WTC11 (cell line): ENCODE results near the gene MSH3. TPM values are rescaled to one million over a fixed set of nuclear protein-coding genes. Genes with fewer than 3 reads are reported as not detected.

Experiments used
- ATAC-seq: fragments of 200-7000 bp; cut with Tn5 transposase; 2 replicates; pipeline ENCODE4 v1.10.0; 2021; ENCODE audit warnings: mild to moderate bottlenecking, moderate library complexity
- CTCF ChIA-PET: fragments of 300-600 bp; sonication (Branson Sonifier 250); formaldehyde crosslinking; loops from one replicate; lab custom pipeline; 2021; ENCODE audit warnings: antibody characterized with exemption; lab: Charles Lee
- POLR2A ChIA-PET: fragments of 350-600 bp; sonication (Branson Sonifier 250); formaldehyde crosslinking; loops from one replicate; lab custom pipeline; 2021; ENCODE audit warnings: antibody characterized with exemption; lab: Charles Lee
- DNase-seq: peaks from one replicate; pipeline ENCODE4 v3.0.0; 2021; ENCODE audit warnings: low spot score
- H3K27ac Mint-ChIP-seq: 2 replicates; pipeline ENCODE4 v1.8.0; 2021; ENCODE audit warnings: mixed read lengths
- H3K27me3 Mint-ChIP-seq: 2 replicates; pipeline ENCODE4 v1.8.0; 2021; ENCODE audit warnings: low read depth, mild to moderate bottlenecking, moderate library complexity, mixed read lengths
- H3K36me3 Mint-ChIP-seq: 2 replicates; pipeline ENCODE4 v1.8.0; 2021; ENCODE audit warnings: mixed read lengths
- H3K4me1 Mint-ChIP-seq: 2 replicates; pipeline ENCODE4 v1.8.0; 2022; ENCODE audit warnings: mixed read lengths
- H3K4me3 Mint-ChIP-seq: 2 replicates; pipeline ENCODE4 v1.8.0; 2021; ENCODE audit warnings: mild to moderate bottlenecking, moderate library complexity, mixed read lengths
- H3K9me3 Mint-ChIP-seq: 2 replicates; pipeline ENCODE4 v1.8.0; 2021; ENCODE audit warnings: mixed read lengths
- ATF1 ChIP-seq: sonication (generic); formaldehyde crosslinking; IDR thresholded peaks from 2 replicates; pipeline ENCODE4 v1.8.1; 2023; ENCODE audit warnings: mild to moderate bottlenecking, moderate library complexity, missing genetic modification reagents
- ATF2 ChIP-seq: sonication (generic); formaldehyde crosslinking; IDR thresholded peaks from 2 replicates; pipeline ENCODE4 v1.8.1; 2022; ENCODE audit warnings: low read depth, missing genetic modification reagents, borderline replicate concordance
- ATF6 ChIP-seq: sonication (generic); formaldehyde crosslinking; IDR thresholded peaks from 2 replicates; pipeline ENCODE4 v1.8.1; 2023; ENCODE audit warnings: mild to moderate bottlenecking, missing genetic modification reagents
- CBFB ChIP-seq: sonication (generic); formaldehyde crosslinking; IDR thresholded peaks from 2 replicates; pipeline ENCODE4 v1.8.1; 2022; ENCODE audit warnings: mild to moderate bottlenecking, low read depth, missing genetic modification reagents
- ETV6 ChIP-seq: sonication (generic); formaldehyde crosslinking; IDR thresholded peaks from 2 replicates; pipeline ENCODE4 v1.8.1; 2022; ENCODE audit warnings: mild to moderate bottlenecking, missing genetic modification reagents
- FOXK1 ChIP-seq: sonication (generic); formaldehyde crosslinking; IDR thresholded peaks from 2 replicates; pipeline ENCODE4 v1.8.0; 2022; ENCODE audit warnings: mild to moderate bottlenecking, moderate library complexity, missing genetic modification reagents
- HMGXB4 ChIP-seq: sonication (generic); formaldehyde crosslinking; IDR thresholded peaks from 2 replicates; pipeline ENCODE4 v1.8.1; 2023; ENCODE audit warnings: mild to moderate bottlenecking, moderate library complexity, missing genetic modification reagents
- IRF1 ChIP-seq: sonication (generic); formaldehyde crosslinking; IDR thresholded peaks from 2 replicates; pipeline ENCODE4 v1.8.0; 2023; ENCODE audit warnings: missing genetic modification reagents
- JAZF1 ChIP-seq: fragments of 250-450 bp; sonication (Bioruptor Pico); IDR thresholded peaks from 2 replicates; pipeline ENCODE4 v1.9.0; 2021; ENCODE audit warnings: moderate library complexity, mild to moderate bottlenecking, inconsistent platforms
- NFATC4 ChIP-seq: fragments of 250-450 bp; sonication (Bioruptor Pico); IDR thresholded peaks from 2 replicates; pipeline ENCODE4 v1.9.0; 2021; ENCODE audit warnings: mild to moderate bottlenecking
- SOX15 ChIP-seq: fragments of 250-450 bp; sonication (Bioruptor Pico); IDR thresholded peaks from 2 replicates; pipeline ENCODE4 v1.9.0; 2021; ENCODE audit warnings: mild to moderate bottlenecking
- ZBTB43 ChIP-seq: sonication (generic); formaldehyde crosslinking; IDR thresholded peaks from 2 replicates; pipeline ENCODE4 v1.8.1; 2023; ENCODE audit warnings: mild to moderate bottlenecking, missing genetic modification reagents
- ZNF138 ChIP-seq: sonication (generic); formaldehyde crosslinking; conservative IDR thresholded peaks from 2 replicates; pipeline ENCODE4 v1.8.1; 2022; ENCODE audit warnings: mild to moderate bottlenecking, moderate library complexity, missing genetic modification reagents
- ZNF219 ChIP-seq: sonication (generic); formaldehyde crosslinking; IDR thresholded peaks from 2 replicates; pipeline ENCODE4 v1.8.0; 2023; ENCODE audit warnings: missing genetic modification reagents, mild to moderate bottlenecking, borderline replicate concordance
- ZNF281 ChIP-seq: sonication (generic); formaldehyde crosslinking; IDR thresholded peaks from 2 replicates; pipeline ENCODE4 v1.8.0; 2023; ENCODE audit warnings: mild to moderate bottlenecking, missing genetic modification reagents
- ZNF317 ChIP-seq: sonication (generic); formaldehyde crosslinking; IDR thresholded peaks from 2 replicates; pipeline ENCODE4 v1.8.1; 2023; ENCODE audit warnings: low read depth, mild to moderate bottlenecking, moderate library complexity, missing genetic modification reagents, borderline replicate concordance
- ZNF423 ChIP-seq: fragments of 250-450 bp; sonication (Bioruptor Pico); IDR thresholded peaks from 2 replicates; pipeline ENCODE4 v2.1.2; 2022; ENCODE audit warnings: mild to moderate bottlenecking, moderate library complexity
- total RNA-seq: library from RNA; stranded (reverse); gene quantifications from 3 replicates; pipeline ENCODE4 v1.2.3, GENCODE V29; 2021
- TF ChIP-seq, protein P1 (sequence below): sonication (generic); formaldehyde crosslinking; conservative IDR thresholded peaks from 2 replicates; pipeline ENCODE4 v1.8.1; 2022; ENCODE audit warnings: mild to moderate bottlenecking, missing genetic modification reagents
- TF ChIP-seq, protein P2 (sequence below): sonication (generic); formaldehyde crosslinking; IDR thresholded peaks from 2 replicates; pipeline ENCODE4 v1.8.0; 2022; ENCODE audit warnings: mild to moderate bottlenecking, missing genetic modification reagents
- TF ChIP-seq, protein P3 (sequence below): fragments of 250-450 bp; sonication (Bioruptor Pico); IDR thresholded peaks from 2 replicates; pipeline ENCODE4 v1.9.0; 2021; ENCODE audit warnings: mild to moderate bottlenecking

MSH3 gene
- total RNA-seq, 1 experiment from 2014 or later = 14.6 TPM

GRCh38 chr5:80705216-80705769, 50.8 kb downstream of the MSH3 start:
- Mint-ChIP-seq H3K27ac (no peak overlapping the region), H3K27me3 (no peaks in the 10 kb centered on the region), H3K9me3 (peaks cover 9% of the 10 kb centered on the region), H3K36me3 (peaks cover 11% of the 10 kb centered on the region; the same call in 1 of the 2 replicates), H3K4me1 (peaks cover 29% of the 10 kb centered on the region), H3K4me3 (no peak overlapping the region)
- ChIA-PET CTCF (interaction anchor here (1.2 kb wide), 1 partner anchor 403 kb away, joined by 3 read pairs; no protein-coding TSS in a partner anchor), POLR2A (no interaction called here)
- DNase-seq (no peak), ATAC-seq (no peak)
- no peak for TF ChIP-seq ETV6 (CRISPR knock-in tag)
- TF ChIP-seq ATF6 (CRISPR knock-in tag) = no peak
- TF ChIP-seq ZNF317 = no peak
- TF ChIP-seq ZNF423 (CRISPR knock-in tag) = no peak
- TF ChIP-seq, protein P1, sequence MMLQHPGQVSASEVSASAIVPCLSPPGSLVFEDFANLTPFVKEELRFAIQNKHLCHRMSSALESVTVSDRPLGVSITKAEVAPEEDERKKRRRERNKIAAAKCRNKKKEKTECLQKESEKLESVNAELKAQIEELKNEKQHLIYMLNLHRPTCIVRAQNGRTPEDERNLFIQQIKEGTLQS (CRISPR knock-in tag) = no peak
- no peak for TF ChIP-seq FOXK1 (CRISPR knock-in tag)
- no peak for TF ChIP-seq ZNF219 (CRISPR knock-in tag)
- TF ChIP-seq ATF2 = no peak
- no peak for TF ChIP-seq ZNF281
- TF ChIP-seq NFATC4 (CRISPR knock-in tag) = no peak
- TF ChIP-seq IRF1 = no peak
- TF ChIP-seq, protein P2, sequence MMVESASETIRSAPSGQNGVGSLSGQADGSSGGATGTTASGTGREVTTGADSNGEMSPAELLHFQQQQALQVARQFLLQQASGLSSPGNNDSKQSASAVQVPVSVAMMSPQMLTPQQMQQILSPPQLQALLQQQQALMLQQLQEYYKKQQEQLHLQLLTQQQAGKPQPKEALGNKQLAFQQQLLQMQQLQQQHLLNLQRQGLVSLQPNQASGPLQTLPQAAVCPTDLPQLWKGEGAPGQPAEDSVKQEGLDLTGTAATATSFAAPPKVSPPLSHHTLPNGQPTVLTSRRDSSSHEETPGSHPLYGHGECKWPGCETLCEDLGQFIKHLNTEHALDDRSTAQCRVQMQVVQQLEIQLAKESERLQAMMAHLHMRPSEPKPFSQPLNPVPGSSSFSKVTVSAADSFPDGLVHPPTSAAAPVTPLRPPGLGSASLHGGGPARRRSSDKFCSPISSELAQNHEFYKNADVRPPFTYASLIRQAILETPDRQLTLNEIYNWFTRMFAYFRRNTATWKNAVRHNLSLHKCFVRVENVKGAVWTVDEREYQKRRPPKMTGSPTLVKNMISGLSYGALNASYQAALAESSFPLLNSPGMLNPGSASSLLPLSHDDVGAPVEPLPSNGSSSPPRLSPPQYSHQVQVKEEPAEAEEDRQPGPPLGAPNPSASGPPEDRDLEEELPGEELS = no peak

GRCh38 chr5:80705801-80706200, 51.3 kb downstream of the MSH3 start:
- ATAC-seq = no peak
- Mint-ChIP-seq H3K27me3 (no peaks in the 10 kb centered on the region), H3K4me3 (no peak overlapping the region), H3K27ac (no peak overlapping the region), H3K36me3 (peaks cover 11% of the 10 kb centered on the region; the same call in 1 of the 2 replicates), H3K4me1 (peaks cover 25% of the 10 kb centered on the region), H3K9me3 (peaks cover 9% of the 10 kb centered on the region)
- CTCF ChIA-PET = interaction anchor here (1.2 kb wide), 1 partner anchor 403 kb away, joined by 3 read pairs; no protein-coding TSS in a partner anchor
- no peak for DNase-seq
- POLR2A ChIA-PET = no interaction called here
- TF ChIP-seq CBFB (no peak), ZNF219 (CRISPR knock-in tag) (no peak), ATF1 (CRISPR knock-in tag) (no peak), JAZF1 (CRISPR knock-in tag) (no peak), ZNF138 (no peak), HMGXB4 (CRISPR knock-in tag) (no peak), SOX15 (no peak), ZBTB43 (CRISPR knock-in tag) (no peak)
- TF ChIP-seq, protein P3, sequence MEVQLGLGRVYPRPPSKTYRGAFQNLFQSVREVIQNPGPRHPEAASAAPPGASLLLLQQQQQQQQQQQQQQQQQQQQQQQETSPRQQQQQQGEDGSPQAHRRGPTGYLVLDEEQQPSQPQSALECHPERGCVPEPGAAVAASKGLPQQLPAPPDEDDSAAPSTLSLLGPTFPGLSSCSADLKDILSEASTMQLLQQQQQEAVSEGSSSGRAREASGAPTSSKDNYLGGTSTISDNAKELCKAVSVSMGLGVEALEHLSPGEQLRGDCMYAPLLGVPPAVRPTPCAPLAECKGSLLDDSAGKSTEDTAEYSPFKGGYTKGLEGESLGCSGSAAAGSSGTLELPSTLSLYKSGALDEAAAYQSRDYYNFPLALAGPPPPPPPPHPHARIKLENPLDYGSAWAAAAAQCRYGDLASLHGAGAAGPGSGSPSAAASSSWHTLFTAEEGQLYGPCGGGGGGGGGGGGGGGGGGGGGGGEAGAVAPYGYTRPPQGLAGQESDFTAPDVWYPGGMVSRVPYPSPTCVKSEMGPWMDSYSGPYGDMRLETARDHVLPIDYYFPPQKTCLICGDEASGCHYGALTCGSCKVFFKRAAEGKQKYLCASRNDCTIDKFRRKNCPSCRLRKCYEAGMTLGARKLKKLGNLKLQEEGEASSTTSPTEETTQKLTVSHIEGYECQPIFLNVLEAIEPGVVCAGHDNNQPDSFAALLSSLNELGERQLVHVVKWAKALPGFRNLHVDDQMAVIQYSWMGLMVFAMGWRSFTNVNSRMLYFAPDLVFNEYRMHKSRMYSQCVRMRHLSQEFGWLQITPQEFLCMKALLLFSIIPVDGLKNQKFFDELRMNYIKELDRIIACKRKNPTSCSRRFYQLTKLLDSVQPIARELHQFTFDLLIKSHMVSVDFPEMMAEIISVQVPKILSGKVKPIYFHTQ (CRISPR knock-in tag) = no peak
